ENCODE data around the gene RFX4.
"Not testable (repeated sequence)": the region's sequence is repeated elsewhere in the genome, so short reads cannot be mapped to it uniquely, and the experiment has no call there.

The RFX4 gene

DNA sequence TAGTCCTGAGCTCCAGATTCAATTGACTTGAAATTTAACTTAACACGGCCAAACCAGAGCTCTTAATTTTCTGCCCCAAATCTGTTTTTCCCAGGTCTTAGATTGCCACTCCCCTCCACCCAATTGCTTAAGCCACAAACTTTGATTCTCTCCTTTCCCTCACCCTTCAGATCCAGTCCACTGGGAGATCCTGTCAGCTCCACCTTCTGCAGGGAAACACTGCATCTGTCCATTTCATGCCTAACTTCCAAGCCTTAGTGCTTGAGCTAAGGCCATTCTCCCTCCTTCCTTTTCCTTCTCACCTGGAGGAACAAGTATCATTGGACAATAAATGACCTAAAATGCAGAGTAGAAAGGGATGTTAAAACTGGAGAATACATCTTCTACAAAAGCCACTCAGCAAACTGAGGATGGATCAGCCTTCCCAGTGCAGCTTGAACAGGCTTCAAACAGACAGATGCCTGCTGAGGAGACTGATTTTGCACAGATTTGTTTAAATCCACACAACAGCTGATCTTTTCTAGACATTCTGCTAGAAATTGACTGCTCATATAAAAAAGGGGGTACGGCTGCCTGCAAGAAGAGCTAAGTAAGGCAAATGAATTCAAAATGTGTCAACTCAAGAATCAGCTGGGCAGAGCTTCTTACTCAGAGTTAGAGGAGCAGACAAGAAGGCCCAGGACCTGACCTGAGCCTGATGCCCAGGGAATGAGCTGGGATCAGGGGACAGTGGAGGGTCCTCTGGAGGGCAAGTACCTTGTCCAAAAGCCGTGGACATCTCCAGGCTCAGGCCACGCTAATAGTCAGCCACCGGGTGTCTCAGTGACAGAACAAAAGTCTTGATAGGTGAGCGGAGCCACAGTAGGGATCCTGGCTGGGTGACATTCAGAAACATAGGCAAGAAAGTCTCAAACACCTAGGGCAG is 110.4 kb downstream of the RFX4 start:
- DNase-seq, result no peak

DNA sequence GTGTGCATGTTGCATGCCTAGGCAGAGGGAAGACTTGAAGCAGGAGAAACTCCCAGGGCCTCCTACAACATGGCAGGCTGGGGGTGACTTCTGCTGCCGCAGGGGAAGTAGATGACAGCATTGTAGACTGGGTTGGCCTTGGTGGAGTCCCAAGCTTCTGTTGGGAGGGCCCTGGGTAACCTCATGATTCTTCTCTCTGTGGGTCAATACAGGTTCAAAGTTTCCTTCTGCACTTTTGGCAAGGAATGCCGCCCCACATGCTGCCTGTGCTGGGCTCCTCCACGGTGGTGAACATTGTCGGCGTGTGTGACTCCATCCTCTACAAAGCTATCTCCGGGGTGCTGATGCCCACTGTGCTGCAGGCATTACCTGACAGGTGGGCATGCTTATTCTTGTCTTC is 113.3 kb downstream of the RFX4 start:
- no peak for DNase-seq

DNA sequence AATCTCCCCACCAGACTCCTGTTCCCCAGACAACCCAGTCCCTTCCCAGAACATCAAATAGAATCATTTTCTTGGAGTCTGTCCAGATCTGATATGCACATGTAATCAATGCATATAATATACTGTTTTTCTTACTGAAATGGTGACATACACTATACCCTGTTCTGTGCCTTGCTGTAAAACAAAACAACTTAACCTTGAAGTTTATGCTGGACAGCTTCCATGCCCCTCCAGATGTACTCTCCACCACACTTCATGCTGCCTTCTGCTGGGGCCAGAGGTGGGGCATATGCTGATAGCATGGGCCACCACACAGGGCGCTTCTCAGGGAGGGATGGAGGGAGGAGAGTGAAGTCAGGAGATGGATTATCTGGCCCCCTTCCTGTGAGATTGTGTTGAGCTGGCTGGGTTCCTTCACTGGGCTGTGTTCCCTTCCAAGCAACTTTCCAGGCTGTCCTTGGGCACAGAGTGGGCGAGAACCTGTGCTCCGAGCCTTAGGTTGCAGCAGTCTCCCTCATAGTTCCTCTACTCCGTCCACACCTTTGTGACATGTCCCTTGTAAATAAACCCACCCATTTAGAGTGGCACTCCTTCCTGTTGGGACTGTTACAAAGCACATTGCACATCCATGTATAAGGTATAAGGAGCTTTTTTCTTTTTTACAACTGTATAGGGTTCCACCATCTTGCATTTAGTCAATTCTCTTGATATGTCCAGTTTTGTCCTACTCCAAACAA is 114.0 kb downstream of the RFX4 start:
- no peak for DNase-seq

DNA sequence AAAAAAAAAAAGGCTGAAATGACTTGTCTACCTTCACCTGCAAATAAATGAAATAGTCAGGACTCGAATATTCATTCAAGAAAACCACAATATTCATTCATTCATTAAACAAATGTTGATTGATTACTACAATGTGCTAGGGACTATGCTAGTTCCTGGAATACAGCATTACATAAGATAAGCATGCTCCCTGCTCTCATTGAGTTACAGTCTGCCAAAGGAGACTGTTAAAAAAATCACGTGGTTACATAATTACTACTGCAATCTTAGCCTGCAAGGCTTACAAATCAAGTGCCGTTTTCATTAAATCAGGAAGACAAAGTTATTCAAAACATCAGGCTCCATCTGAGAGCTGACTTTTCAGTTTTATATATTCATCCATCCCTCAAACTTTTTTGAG is 121.3 kb downstream of the RFX4 start:
- DNase-seq, result no peak

DNA sequence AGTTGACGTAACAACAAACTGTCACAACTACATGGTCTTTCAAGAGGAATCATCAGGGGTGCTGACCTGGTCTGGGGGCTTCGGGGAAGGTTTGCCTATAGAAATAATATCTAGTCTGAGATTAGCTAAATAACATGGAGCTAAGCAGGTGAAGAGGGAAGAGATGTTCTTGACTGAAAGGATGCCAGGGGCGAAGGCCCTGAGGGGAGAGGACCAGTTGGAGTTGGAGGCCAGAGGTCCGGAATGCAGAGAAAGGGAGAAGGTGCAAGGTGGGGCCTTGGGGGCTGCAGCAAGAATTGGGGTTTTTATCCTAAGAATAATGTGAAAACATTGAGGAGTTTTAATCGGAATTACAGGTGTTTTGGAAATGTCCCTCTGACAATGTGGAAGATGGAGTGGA is 123.2 kb downstream of the RFX4 start:
- DNase-seq, result no peak

DNA sequence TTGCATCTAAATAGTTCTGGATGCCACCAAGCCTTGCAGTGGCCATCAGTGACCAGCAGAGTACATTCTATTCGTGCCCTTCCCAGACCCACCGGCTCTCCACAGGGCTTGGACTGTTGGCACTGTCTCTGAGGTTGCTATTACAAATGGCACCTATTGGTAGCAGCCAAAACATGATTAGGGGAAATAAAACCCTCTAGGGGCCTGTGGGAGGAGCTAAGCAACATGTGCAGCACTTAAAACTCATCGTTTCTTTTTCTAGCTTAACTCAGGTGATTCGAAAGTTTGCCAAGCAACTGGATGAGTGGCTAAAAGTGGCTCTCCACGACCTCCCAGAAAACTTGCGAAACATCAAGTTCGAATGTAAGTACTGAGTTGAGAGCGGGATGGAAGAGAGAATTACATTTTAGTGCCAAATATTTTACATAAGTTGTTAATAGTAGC is 126.3 kb downstream of the RFX4 start:
- DNase-seq, result no peak

DNA sequence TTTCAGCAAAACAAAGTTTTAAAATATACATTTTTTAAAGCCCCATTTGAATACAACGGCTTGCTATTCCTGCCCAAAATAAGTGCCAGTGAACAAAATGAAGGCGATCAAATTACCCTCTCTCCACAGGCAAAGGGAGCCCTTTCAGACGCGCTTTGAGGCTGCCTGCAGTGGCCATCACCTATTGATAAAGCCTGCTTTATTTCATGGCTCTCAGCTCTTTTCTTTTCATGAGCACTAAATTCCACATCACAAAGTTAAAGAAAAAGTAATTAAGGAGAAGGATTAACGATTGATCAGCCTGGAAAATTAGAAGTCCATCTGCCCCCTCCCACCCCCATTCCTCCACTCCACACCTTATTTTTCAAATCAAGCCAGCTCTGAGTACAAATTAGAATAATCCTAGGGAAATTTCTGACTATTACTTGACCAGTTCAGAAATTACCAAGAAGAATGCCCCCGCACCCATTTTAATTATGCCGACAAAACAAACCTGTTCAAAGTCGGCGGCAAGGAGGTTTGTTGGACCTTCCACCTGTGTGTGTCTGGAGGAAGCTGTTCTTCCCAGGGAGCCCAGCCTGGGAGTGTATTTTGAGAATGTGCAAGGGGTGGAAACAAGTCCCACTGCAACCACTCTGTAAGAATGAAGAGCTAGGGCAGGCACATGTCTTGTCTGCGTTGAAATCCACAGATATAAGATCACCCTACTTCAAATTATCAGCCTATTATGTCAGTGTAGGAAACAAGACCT is 127.5 kb downstream of the RFX4 start:
- DNase-seq, result no peak

DNA sequence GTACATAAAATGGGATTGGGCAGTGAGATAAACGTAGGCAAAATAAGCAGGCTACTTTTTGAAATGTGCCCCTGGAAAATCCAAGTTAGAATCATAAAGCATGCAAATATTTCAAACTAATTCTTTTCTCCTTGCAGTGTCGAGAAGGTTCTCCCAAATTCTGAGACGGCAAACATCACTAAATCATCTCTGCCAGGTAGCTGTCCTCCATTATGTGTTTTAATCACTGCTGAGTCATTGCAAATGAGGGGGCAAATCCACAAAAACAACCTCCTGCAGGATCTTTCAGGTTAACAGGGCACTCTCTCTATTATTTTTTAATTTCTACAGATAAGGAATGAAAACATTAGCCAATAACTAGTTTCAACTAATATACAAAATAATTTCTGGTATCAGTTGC is 128.5 kb downstream of the RFX4 start:
- no peak for DNase-seq

DNA sequence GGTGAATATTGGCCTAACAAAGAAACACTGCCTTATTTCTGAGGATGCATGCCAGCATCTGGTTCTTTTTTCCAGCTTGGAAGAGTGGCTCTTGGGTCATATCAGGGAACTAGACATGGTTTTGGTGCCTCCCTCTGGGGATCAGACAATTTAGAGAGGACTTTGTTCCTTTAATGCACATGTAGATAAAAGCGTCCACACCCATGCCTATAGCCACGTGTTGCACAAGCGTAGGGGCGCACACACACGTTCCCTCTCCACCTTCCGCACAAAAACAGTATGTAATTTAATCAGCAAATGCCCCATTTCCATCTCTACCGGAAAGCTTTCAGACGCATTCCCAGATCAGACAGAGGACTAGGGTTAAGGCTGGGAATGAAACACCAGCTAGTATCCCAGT is 130.0 kb downstream of the RFX4 start:
- no peak for DNase-seq

DNA sequence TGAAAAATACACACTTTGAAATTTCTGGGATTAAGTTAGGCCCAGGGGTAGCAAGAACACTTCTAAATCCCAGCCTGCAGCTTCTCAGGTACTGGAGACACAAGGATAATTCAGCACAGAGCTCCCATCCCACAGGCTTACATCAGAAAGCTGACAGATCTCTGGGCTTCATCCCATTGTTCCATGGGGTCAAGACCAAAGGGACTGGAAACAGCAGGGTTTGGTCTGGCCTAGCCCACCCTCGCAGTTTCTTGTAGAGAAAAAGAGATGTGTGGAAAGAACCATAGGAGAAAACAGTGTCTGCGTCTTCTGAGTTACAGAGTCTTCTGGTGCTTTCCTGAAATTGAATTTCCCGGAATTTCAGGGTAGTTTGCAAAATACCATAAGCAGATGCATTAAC is 132.1 kb downstream of the RFX4 start:
- DNase-seq, result no peak

DNA sequence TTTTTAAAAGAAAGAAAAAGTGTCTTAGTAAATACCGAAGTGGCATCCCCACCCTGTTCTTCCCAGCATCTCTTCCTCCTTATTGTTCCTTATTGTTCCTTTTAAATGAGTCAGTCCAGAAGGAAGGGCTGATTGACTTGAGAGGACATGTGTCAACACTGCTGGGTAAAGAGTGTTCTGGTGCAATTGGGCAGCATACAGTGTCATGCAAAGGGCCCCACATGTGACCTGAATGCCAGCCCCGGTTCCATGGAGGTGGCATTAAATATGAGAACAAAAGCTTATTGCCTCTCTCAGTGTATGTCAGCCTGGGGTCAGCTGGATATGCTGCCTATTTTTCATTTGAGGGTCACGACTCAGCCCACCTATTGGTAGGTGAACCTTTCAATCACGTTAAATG is 132.8 kb downstream of the RFX4 start:
- no peak for DNase-seq

DNA sequence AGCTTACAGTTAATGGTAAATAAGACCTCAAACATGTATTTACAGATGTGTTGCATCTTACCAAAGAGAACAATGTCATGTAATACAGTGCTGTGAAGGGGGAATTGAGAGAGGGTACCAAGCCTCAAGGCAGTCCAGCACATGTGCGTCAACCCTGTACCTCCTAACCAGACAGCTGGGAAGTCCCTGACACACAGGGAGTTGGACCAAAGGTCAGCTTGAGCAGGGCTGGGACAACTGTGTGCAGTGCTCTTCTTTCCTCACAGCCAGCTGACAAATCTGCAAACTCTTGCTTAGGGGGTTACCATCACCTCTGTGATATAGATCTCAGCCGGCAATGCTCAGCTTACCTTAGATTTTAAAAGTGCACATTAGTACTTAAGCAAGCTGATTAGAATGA is 134.9 kb downstream of the RFX4 start:
- no peak for DNase-seq

DNA sequence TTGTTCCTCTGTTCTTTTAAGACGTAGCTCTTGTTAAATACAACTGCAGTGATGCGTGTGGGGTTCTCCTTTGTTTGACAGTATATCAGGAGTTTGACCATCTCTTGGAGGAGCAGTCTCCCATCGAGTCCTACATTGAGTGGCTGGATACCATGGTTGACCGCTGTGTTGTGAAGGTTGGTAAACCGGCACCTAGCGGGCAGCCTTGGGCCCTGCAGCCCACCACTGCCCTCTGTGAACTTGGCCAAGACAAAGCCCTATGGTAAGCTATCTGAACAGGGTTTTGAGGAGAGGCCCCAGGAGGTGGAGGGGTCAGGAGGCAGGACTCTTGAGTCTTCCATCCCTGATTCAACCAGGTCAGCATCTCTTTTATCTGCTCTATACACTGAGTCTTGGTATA is 137.1 kb downstream of the RFX4 start:
- DNase-seq, result no peak

DNA sequence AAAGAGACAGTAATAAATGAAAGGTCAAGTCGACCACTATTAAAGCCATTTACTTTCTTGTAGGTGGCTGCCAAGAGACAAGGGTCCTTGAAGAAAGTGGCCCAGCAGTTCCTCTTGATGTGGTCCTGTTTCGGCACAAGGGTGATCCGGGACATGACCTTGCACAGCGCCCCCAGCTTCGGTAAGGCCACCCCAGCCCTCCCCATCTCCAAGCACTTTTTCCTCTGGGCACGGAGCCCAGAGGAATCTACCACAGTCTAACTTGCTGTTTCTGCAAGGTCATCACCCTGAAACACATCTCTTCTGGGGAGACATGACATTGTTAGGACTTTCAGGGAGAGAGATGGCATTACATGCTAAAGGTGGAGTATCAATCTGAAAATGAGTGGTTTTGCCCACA is 137.9 kb downstream of the RFX4 start:
- DNase-seq, result no peak

DNA sequence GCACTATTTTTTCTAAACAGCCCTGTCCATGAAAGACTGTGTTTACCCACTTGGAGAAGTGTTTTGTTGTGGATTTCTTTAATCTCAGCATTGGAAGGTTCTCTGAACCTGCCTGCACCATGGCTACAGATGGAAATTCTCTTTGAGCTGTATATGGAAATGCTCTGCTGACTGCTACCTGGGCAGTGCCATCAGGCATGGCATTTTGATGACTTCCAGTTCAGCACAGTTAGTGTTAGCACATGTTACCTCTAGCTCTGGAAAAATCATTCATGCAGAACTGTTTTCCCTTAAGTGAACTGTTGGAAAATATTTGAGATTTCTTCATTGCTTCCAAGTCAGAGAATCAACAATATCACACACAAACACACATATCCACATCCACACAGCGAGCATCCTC is 139.1 kb downstream of the RFX4 start:
- no peak for DNase-seq

DNA sequence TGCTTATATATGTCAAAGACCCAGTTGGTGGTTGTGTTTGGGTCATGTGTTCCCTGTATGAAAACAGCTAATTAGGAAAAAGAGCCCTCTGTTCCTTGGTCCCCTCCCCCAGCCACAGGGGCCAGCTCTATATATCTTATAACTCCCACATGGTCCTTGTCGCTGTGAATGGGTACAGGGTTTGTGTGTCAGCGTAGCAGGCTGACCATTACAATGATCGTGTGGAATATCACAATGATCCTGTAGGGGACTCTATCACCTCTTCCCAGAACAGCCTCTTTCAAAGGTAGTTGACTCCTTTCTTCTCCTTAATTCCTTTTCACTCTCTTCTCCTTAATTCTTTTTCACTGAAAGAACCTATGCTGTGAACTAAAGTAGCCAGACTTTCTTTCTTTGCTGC is 140.0 kb downstream of the RFX4 start:
- DNase-seq, result no peak

DNA sequence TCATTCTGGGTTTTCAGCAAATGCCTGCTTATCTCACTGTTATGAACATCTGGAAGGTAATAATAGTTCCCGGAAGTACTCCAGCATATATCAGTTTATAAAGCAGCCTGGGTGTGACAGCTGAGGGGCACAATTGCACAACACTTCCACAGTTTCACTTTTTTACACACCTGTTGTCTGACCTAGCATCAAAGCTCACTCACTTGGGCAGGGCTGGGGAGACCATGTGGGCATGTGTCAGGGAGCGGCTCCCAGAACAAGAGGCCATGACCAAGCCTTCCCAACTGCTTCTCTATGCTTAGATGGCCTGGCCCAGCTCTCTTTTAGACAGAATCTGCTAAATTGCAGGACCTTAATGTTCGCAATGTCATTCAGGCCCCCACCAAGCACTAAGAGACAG is 140.6 kb downstream of the RFX4 start:
- DNase-seq, result no peak

DNA sequence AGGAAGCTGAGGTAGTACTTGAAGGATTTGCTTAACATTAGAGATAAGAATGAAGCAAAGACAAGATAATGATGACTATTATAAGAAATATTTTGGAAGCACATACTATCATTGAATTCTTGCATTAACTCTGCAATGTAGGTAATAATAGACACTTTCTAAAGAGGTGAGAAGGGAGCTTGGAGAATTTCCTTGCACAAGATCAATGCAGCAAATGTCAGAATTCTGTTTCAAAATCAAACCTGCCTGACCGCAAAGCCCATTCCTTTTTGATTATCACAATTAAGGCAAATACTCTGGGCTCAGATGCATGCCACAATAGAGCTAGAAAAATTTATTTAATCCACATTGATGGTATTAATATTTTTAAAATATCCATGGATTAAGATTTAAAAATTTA is 141.3 kb downstream of the RFX4 start:
- DNase-seq, result no peak

DNA sequence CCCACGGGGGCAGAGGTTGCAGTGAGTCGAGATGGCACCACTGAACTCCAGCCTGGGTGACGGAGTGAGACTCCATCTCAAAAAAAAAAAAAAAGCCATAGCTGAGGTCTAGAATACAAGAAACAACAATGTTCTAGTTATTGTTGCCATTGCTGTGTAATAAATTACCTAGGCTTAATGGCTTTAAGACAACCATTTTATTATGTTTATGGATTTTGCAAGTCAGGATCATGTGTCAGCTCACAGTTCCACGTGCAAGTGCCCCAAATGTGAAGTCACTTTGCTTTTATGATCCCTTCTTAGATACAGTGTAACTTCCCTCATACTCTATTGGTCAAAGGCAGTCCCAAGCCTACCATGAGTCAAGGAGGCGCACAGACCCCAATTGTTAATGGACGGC is 142.1 kb downstream of the RFX4 start:
- DNase-seq, result no peak

DNA sequence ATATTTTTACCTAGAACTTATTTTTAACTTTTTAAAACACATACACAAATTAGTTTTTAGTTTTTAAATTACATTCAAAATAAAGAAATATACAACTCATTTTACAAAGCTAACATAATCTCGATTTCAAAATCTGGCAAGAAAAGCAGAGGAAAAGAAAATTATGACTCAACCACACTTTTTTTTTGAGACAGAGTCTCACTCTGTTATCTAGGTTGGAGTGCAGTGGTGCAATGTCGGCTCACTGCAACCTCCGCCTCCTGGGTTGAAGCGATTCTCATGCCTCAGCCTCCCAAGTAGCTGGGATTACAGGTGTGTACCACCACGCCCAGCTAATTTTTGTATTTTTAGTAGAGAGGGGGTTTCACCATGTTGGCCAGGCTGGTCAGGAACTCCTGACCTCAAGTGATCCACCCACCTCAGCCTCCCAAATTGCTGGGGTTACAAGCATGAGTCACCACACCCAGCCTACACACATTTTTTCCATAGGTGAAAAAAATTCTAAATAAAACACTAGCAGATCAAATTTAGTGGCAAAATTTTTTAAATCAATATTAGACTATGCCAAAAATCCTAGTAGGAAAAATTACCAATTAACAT is 143.9 kb downstream of the RFX4 start:
- DNase-seq, result not testable (repeated sequence)

DNA sequence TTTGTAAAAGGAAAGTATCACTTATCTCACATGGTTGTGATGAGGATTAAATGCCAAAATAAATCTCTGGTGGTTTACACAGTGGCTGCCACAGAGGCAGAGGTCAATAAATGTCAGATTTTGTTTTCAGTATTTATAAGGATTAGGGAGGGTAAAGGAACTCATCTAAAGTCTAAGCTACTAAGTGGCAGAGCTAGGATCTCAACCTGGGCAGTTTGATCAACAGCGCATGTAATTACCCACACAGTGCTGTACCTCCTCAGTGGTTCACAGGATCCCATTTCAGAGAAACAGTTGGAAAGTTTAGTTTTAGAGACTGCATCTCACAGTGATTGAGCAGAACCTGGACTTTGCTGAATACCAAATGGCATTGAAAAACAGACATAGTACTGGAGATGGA is 146.8 kb downstream of the RFX4 start:
- no peak for DNase-seq

DNA sequence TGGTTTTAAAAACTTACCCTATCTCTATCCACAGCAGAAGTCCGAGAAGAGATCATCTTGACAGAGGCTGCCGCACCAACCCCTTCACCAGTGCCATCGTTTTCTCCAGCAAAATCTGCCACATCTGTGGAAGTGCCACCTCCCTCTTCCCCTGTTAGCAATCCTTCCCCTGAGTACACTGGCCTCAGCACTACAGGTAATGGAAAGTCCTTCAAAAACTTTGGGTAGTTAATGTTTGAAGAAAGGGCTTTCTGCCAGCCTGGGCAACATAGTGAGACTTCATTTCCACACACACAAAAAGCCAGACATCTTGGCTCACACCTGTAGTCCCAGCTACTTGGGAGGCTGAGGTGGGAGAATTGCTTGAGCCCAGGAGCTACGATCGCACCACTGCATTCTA is 150.1 kb downstream of the RFX4 start:
- no peak for DNase-seq

DNA sequence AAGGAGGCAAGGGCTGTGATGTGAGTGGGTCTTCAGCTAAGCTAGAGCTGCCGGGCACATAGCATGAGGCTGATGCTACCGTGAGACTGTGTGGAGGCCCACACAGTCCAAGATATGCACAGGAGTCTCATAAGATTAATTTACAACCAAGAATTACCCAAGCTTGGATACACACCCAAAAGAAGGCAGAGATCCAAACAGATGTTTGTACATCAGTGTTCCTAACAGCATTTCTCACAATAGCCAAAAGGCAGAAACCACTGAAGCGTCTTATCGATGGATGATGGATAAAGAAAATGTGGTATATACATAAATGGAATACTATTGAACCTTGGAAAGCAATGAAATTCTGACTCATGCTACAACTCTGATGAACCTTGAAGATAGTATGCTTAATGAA is 150.9 kb downstream of the RFX4 start:
- DNase-seq, result no peak

Measured in SW 1271 (cell line).